Liver (tissue), 9 donors: Measurements from ENCODE around the gene GHRHR. TPM values are rescaled to one million over a fixed set of nuclear protein-coding genes. Genes with fewer than 3 reads are reported as not detected.

Experiments used
- DNase-seq: peaks from one replicate; pipeline ENCODE4 v3.0.0-alpha.2; 2017; ENCODE audit warnings: low spot score
- H3K27ac ChIP-seq, 2 donors: one replicate each; pipeline ENCODE4 v1.7.0; 2013; ENCODE audit warnings: inconsistent platforms in 2 of 2, low read length in 2 of 2, control low read depth in 1 of 2, low read depth in 1 of 2, mild to moderate bottlenecking in 1 of 2
- H3K27me3 ChIP-seq, 4 donors: one replicate each; pipeline versions ENCODE4 v1.6.1 to v1.7.0; 2013; ENCODE audit warnings: low read length in 3 of 4, inconsistent platforms in 1 of 4, mild to moderate bottlenecking in 1 of 4, moderate library complexity in 1 of 4; ENCODE audit not compliant: control insufficient read depth in 4 of 4, insufficient read depth in 4 of 4
- H3K36me3 ChIP-seq, 4 donors: one replicate each; pipeline versions ENCODE4 v1.6.1 to v1.7.0; 2013; ENCODE audit warnings: low read length in 3 of 4, mild to moderate bottlenecking in 3 of 4, low read depth in 1 of 4, moderate library complexity in 1 of 4; ENCODE audit not compliant: control insufficient read depth in 4 of 4, insufficient read depth in 3 of 4
- H3K4me1 ChIP-seq, 4 donors: one replicate each; pipeline versions ENCODE4 v1.6.1 to v1.7.0; 2013; ENCODE audit warnings: low read length in 3 of 4, mild to moderate bottlenecking in 3 of 4, moderate library complexity in 1 of 4; ENCODE audit not compliant: control insufficient read depth in 4 of 4, insufficient read depth in 4 of 4
- H3K4me3 ChIP-seq, 3 donors: one replicate each; pipeline versions ENCODE4 v1.6.1 to v1.7.0; 2013; ENCODE audit warnings: low read length in 3 of 3, control low read depth in 1 of 3, low read depth in 1 of 3, mild to moderate bottlenecking in 1 of 3
- H3K9ac ChIP-seq, 2 donors: one replicate each; pipeline ENCODE4 v1.7.0; 2013; ENCODE audit warnings: low read length in 2 of 2, mild to moderate bottlenecking in 2 of 2, moderate library complexity in 2 of 2, control low read depth in 1 of 2, low read depth in 1 of 2
- H3K9me3 ChIP-seq, 4 donors: one replicate each; pipeline versions ENCODE4 v1.6.1 to v1.7.0; 2013; ENCODE audit warnings: low read length in 3 of 4; ENCODE audit not compliant: control insufficient read depth in 4 of 4
- ATF3 ChIP-seq: IDR thresholded peaks from 2 replicates; pipeline ENCODE4 v1.6.1; 2016; ENCODE audit warnings: antibody characterized with exemption
- EGR1 ChIP-seq, 2 donors: IDR thresholded peaks; 2 replicates each; pipeline ENCODE4 v1.6.1; 2016 to 2018; ENCODE audit warnings: antibody characterized with exemption in 2 of 2, low read depth in 2 of 2
- FOXA1 ChIP-seq: IDR thresholded peaks from 2 replicates; pipeline ENCODE4 v1.6.1; 2016; ENCODE audit warnings: antibody characterized with exemption
- FOXA2 ChIP-seq: IDR thresholded peaks from 2 replicates; pipeline ENCODE4 v1.6.1; 2016; ENCODE audit warnings: antibody characterized with exemption
- GABPA ChIP-seq, 2 donors: IDR thresholded peaks in 1 of 2; conservative IDR thresholded peaks in 1 of 2; 2 replicates each; pipeline ENCODE4 v1.6.1; 2016; ENCODE audit warnings: antibody characterized with exemption in 2 of 2, mild to moderate bottlenecking in 1 of 2, moderate library complexity in 1 of 2
- HNF4A ChIP-seq, 2 donors: conservative IDR thresholded peaks; 2 replicates each; pipeline ENCODE4 v1.6.1; 2016; ENCODE audit warnings: antibody characterized with exemption in 2 of 2, mild to moderate bottlenecking in 2 of 2
- HNF4G ChIP-seq: IDR thresholded peaks from 2 replicates; pipeline ENCODE4 v1.6.1; 2016; ENCODE audit warnings: antibody characterized with exemption
- JUND ChIP-seq, 2 donors: IDR thresholded peaks; 2 replicates each; pipeline ENCODE4 v1.6.1; 2016; ENCODE audit warnings: antibody characterized with exemption in 2 of 2
- MAX ChIP-seq: IDR thresholded peaks from 2 replicates; pipeline ENCODE4 v1.6.1; 2016; ENCODE audit warnings: antibody characterized with exemption
- NR2F2 ChIP-seq: IDR thresholded peaks from 2 replicates; pipeline ENCODE4 v1.6.1; 2016; ENCODE audit warnings: antibody characterized with exemption
- RAD21 ChIP-seq, 2 donors: IDR thresholded peaks; 2 replicates each; pipeline ENCODE4 v1.6.1; 2016; ENCODE audit warnings: antibody characterized with exemption in 2 of 2, mild to moderate bottlenecking in 2 of 2
- RXRA ChIP-seq, 2 donors: IDR thresholded peaks; 2 replicates each; pipeline ENCODE4 v1.6.1; 2017 to 2018; ENCODE audit warnings: antibody characterized with exemption in 2 of 2, mild to moderate bottlenecking in 1 of 2
- SP1 ChIP-seq: IDR thresholded peaks from 2 replicates; pipeline ENCODE4 v1.6.1; 2018; ENCODE audit warnings: antibody characterized with exemption, mild to moderate bottlenecking
- TAF1 ChIP-seq: conservative IDR thresholded peaks from 2 replicates; pipeline ENCODE4 v1.6.1; 2016; ENCODE audit warnings: antibody characterized with exemption, mild to moderate bottlenecking
- YY1 ChIP-seq: IDR thresholded peaks from 2 replicates; pipeline ENCODE4 v1.6.1; 2016; ENCODE audit warnings: antibody characterized with exemption, mild to moderate bottlenecking
- ZBTB33 ChIP-seq: IDR thresholded peaks from 2 replicates; pipeline ENCODE4 v1.6.1; 2016; ENCODE audit warnings: antibody characterized with exemption
- WGBS: extraction: QIAGEN DNeasy Blood & Tissue Kit; methylation state at CpG from one replicate; pipeline ENCODE4 v1.1.7; 2013; 5-methylcytosine and 5-hydroxymethylcytosine counted together
- polyA plus RNA-seq, 2 donors: library from polyadenylated mRNA; stranded (reverse) in 1 of 2; unstranded in 1 of 2; fragments of 200-250 nt in 1 of 2; fragments of >200 nt in 1 of 2; fragmentation: Nextera tagmentation in 1 of 2; extraction: Ambion mirVana in 1 of 2; gene quantifications; one replicate each; pipeline versions ENCODE4 v1.2.1 to v1.2.3, GENCODE V29; 2013 to 2015
- total RNA-seq, 2 donors: library from RNA; depleted of rRNA; stranded (reverse); fragments of >200 nt; gene quantifications; one replicate each; pipeline ENCODE4 v1.2.3, GENCODE V29; 2014
- TF ChIP-seq, protein P1 (sequence below): fragments of 150-350 bp; IDR thresholded peaks from 2 replicates; pipeline ENCODE4 v1.5.1; 2017; ENCODE audit warnings: improper control_type of control experiment, low read depth, low read length; ENCODE audit not compliant: missing input control
- TF ChIP-seq, protein P2 (sequence below): IDR thresholded peaks from 2 replicates; pipeline ENCODE4 v1.6.1; 2016; ENCODE audit warnings: antibody characterized with exemption, mild to moderate bottlenecking
- donor health status: healthy.
- donor health status: healthy.
- donor health status: healthy.
- donor health status: healthy.
- donor health status: healthy.

The GHRHR gene
- total and polyA plus RNA-seq, 4 donors, result 0.46 to 0.50 TPM; not detected in 2

DNA sequence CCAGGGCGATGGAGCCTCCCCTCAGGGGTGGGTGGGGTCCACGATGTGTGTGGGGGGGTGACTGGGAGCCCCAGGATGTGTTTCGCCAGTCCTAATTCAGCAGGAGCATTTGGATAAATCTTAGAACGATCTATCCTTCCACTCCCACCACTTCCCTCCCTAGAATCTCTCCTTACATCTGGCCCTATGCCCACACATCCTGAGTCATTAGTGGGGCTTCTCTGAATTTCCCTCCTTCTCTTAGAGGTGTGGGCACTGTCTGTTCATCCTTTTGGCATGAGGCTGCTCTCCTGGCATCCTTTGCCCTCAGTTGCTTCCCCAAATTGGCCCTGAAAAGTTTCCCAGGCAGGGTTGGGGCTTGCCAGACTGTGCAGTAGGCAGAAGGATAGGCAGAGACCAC, 1.6 kb downstream of the GHRHR start:
- H3K27ac ChIP-seq, result no peak overlapping the region
- no peaks in the 10 kb centered on the region for H3K4me1 ChIP-seq
- H3K36me3 ChIP-seq, result no peaks in the 10 kb centered on the region
- 80% methylated on average over 4 of the region's 4 CpGs for WGBS
- H3K9ac ChIP-seq, result no peak overlapping the region
- no peaks in the 10 kb centered on the region for H3K9me3 ChIP-seq
- TF ChIP-seq MAX (no peak), RXRA (IDR thresholded peaks at IDR 0.05) (no peak), NR2F2 (no peak), GABPA (IDR thresholded peaks at IDR 0.05 in 1 of 2, conservative IDR thresholded peaks at IDR 0.05 in 1 of 2) (no peak), TAF1 (no peak), ATF3 (no peak), JUND (IDR thresholded peaks at IDR 0.05) (no peak), FOXA1 (no peak), EGR1 (IDR thresholded peaks at IDR 0.05; ENCODE audit: low read depth in 2 of 2) (no peak), RAD21 (IDR thresholded peaks at IDR 0.05) (no peak), FOXA2 (no peak), YY1 (no peak), ZBTB33 (no peak), HNF4A (conservative IDR thresholded peaks at IDR 0.05) (no peak), HNF4G (no peak), SP1 (no peak)
- TF ChIP-seq, protein P1, sequence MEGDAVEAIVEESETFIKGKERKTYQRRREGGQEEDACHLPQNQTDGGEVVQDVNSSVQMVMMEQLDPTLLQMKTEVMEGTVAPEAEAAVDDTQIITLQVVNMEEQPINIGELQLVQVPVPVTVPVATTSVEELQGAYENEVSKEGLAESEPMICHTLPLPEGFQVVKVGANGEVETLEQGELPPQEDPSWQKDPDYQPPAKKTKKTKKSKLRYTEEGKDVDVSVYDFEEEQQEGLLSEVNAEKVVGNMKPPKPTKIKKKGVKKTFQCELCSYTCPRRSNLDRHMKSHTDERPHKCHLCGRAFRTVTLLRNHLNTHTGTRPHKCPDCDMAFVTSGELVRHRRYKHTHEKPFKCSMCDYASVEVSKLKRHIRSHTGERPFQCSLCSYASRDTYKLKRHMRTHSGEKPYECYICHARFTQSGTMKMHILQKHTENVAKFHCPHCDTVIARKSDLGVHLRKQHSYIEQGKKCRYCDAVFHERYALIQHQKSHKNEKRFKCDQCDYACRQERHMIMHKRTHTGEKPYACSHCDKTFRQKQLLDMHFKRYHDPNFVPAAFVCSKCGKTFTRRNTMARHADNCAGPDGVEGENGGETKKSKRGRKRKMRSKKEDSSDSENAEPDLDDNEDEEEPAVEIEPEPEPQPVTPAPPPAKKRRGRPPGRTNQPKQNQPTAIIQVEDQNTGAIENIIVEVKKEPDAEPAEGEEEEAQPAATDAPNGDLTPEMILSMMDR, result no peak
- TF ChIP-seq, protein P2, sequence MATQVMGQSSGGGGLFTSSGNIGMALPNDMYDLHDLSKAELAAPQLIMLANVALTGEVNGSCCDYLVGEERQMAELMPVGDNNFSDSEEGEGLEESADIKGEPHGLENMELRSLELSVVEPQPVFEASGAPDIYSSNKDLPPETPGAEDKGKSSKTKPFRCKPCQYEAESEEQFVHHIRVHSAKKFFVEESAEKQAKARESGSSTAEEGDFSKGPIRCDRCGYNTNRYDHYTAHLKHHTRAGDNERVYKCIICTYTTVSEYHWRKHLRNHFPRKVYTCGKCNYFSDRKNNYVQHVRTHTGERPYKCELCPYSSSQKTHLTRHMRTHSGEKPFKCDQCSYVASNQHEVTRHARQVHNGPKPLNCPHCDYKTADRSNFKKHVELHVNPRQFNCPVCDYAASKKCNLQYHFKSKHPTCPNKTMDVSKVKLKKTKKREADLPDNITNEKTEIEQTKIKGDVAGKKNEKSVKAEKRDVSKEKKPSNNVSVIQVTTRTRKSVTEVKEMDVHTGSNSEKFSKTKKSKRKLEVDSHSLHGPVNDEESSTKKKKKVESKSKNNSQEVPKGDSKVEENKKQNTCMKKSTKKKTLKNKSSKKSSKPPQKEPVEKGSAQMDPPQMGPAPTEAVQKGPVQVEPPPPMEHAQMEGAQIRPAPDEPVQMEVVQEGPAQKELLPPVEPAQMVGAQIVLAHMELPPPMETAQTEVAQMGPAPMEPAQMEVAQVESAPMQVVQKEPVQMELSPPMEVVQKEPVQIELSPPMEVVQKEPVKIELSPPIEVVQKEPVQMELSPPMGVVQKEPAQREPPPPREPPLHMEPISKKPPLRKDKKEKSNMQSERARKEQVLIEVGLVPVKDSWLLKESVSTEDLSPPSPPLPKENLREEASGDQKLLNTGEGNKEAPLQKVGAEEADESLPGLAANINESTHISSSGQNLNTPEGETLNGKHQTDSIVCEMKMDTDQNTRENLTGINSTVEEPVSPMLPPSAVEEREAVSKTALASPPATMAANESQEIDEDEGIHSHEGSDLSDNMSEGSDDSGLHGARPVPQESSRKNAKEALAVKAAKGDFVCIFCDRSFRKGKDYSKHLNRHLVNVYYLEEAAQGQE, result no peak
- no peak for DNase-seq
- H3K4me3 ChIP-seq, result no peak overlapping the region
- no peaks in the 10 kb centered on the region for H3K27me3 ChIP-seq
